GM23338 (cell line): ENCODE data around the gene KRTAP25-1.

Experiments
- CREB1 ChIP-seq: fragments of 250-450 bp; sonication (Bioruptor Pico); IDR thresholded peaks from 2 replicates; pipeline ENCODE4 v1.5.0; 2020; ENCODE audit warnings: low read depth, mild to moderate bottlenecking, moderate library complexity
- EZH2 ChIP-seq: fragments of 200-600 bp; sonication (generic); IDR thresholded peaks from one replicate; pipeline ENCODE4 v1.8.0; 2017; ENCODE audit warnings: antibody characterized with exemption, mild to moderate bottlenecking, low read depth; ENCODE audit not compliant: unreplicated experiment
- EZH2phosphoT487 ChIP-seq: fragments of 200-600 bp; sonication (generic); IDR thresholded peaks from one replicate; pipeline ENCODE4 v1.8.1; 2018; ENCODE audit warnings: antibody characterized with exemption; ENCODE audit not compliant: unreplicated experiment
- JUNB ChIP-seq: IDR thresholded peaks from one replicate; pipeline ENCODE4 v1.6.1; 2016; ENCODE audit warnings: antibody characterized with exemption; ENCODE audit not compliant: unreplicated experiment
- NANOG ChIP-seq: IDR thresholded peaks from 2 replicates; pipeline ENCODE4 v1.6.1; 2016; ENCODE audit warnings: antibody characterized with exemption, borderline replicate concordance
- POLR2AphosphoS5 ChIP-seq: IDR thresholded peaks from 2 replicates; pipeline ENCODE4 v1.6.1; 2016; ENCODE audit warnings: antibody characterized with exemption, low read depth
- STAT1 ChIP-seq: IDR thresholded peaks from one replicate; pipeline ENCODE4 v1.6.1; 2016; ENCODE audit warnings: antibody characterized with exemption; ENCODE audit not compliant: unreplicated experiment
- TF ChIP-seq, protein P1 (sequence below), 2 experiments: fragments of 200-600 bp in 1 of 2; sonication (generic) in 1 of 2; conservative IDR thresholded peaks; 2 replicates each; pipeline versions ENCODE4 v1.5.1 to v1.6.1; 2016 to 2017; ENCODE audit warnings: antibody characterized with exemption in 2 of 2, low read depth in 2 of 2, mild to moderate bottlenecking in 2 of 2, moderate library complexity in 1 of 2
- TF ChIP-seq, protein P2 (sequence below): IDR thresholded peaks from one replicate; pipeline ENCODE4 v1.6.1; 2018; ENCODE audit warnings: antibody characterized with exemption; ENCODE audit not compliant: unreplicated experiment

DNA sequence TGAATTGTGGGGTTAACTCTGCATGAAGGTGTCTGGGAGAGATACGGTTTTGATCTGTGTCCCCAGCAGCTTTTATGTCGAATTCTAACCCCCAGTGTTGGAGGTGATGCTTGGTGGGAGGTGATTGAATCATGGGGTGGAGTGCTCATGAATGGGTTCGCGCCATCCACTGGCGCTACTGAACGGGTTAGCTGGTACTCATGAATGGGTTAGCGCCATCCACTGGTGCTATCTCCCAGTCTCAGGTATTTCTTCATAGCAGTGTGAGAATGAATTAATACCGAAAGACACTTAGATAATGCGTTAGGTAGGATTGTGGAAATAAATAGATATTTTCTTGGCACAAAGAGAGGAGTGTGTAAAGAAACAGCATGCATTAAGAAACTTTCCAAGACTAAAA lies 40.5 kb downstream of the KRTAP25-1 start:
- TF ChIP-seq, protein P1, sequence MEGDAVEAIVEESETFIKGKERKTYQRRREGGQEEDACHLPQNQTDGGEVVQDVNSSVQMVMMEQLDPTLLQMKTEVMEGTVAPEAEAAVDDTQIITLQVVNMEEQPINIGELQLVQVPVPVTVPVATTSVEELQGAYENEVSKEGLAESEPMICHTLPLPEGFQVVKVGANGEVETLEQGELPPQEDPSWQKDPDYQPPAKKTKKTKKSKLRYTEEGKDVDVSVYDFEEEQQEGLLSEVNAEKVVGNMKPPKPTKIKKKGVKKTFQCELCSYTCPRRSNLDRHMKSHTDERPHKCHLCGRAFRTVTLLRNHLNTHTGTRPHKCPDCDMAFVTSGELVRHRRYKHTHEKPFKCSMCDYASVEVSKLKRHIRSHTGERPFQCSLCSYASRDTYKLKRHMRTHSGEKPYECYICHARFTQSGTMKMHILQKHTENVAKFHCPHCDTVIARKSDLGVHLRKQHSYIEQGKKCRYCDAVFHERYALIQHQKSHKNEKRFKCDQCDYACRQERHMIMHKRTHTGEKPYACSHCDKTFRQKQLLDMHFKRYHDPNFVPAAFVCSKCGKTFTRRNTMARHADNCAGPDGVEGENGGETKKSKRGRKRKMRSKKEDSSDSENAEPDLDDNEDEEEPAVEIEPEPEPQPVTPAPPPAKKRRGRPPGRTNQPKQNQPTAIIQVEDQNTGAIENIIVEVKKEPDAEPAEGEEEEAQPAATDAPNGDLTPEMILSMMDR (conservative IDR thresholded peaks at IDR 0.05; ENCODE audit: low read depth in 2 of 2) = peak; percentile 49 to 52
- TF ChIP-seq EZH2phosphoT487 = no peak
- no peak for TF ChIP-seq STAT1
- TF ChIP-seq EZH2 = no peak
- no peak for TF ChIP-seq CREB1 (CRISPR knock-in tag)
- TF ChIP-seq POLR2AphosphoS5 = no peak
- TF ChIP-seq, protein P2, sequence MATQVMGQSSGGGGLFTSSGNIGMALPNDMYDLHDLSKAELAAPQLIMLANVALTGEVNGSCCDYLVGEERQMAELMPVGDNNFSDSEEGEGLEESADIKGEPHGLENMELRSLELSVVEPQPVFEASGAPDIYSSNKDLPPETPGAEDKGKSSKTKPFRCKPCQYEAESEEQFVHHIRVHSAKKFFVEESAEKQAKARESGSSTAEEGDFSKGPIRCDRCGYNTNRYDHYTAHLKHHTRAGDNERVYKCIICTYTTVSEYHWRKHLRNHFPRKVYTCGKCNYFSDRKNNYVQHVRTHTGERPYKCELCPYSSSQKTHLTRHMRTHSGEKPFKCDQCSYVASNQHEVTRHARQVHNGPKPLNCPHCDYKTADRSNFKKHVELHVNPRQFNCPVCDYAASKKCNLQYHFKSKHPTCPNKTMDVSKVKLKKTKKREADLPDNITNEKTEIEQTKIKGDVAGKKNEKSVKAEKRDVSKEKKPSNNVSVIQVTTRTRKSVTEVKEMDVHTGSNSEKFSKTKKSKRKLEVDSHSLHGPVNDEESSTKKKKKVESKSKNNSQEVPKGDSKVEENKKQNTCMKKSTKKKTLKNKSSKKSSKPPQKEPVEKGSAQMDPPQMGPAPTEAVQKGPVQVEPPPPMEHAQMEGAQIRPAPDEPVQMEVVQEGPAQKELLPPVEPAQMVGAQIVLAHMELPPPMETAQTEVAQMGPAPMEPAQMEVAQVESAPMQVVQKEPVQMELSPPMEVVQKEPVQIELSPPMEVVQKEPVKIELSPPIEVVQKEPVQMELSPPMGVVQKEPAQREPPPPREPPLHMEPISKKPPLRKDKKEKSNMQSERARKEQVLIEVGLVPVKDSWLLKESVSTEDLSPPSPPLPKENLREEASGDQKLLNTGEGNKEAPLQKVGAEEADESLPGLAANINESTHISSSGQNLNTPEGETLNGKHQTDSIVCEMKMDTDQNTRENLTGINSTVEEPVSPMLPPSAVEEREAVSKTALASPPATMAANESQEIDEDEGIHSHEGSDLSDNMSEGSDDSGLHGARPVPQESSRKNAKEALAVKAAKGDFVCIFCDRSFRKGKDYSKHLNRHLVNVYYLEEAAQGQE = no peak
- no peak for TF ChIP-seq JUNB
- TF ChIP-seq NANOG = no peak
